HG03025 (cell line): Measurements from ENCODE around the gene PTPN20.

ENCODE experiments used
- ATAC-seq: cut with Tn5 transposase; IDR thresholded peaks from one replicate; pipeline ENCODE4 v1.9.1; 2021; ENCODE audit warnings: mild to moderate bottlenecking, moderate library complexity; ENCODE audit not compliant: unreplicated experiment, low FRiP score

Gene PTPN20

DNA sequence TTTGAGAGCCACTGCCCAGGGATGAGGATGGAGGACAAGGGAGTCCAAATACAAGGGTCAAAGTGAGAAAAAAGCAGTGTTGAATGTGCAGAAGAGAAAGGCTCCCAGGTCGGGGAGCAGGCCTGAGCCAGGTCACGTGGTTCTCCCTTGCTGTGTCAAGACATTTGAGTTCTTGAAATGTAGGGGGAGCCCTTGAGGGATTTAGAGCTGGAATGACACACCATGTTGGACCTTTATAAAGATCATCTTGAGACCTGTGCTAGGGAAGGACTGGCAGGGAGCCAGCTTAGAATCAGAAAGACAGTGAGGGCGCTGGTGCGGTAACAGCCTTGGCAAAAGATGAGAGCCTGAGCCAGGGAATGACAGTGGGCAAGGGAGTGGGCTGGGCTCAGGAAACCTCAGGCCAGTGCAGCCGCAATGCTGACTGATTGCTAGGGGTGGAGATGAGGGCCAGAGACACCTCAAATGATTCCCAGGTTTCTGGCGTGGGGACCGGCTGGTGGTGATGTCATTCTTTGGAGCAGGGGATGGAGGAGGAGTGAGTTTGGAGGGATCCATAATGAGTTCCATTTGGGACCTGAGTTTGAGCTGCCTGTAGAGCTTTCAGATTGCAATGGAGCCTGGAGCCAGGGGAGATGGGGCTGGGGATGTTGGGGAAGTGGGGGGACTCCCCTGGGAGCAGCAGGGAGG, 120.1 kb downstream of the PTPN20 start:
- ATAC-seq = no peak

GRCh38 chr10:47031901-47032465, 120.8 kb downstream of the PTPN20 start:
- no peak for ATAC-seq

DNA sequence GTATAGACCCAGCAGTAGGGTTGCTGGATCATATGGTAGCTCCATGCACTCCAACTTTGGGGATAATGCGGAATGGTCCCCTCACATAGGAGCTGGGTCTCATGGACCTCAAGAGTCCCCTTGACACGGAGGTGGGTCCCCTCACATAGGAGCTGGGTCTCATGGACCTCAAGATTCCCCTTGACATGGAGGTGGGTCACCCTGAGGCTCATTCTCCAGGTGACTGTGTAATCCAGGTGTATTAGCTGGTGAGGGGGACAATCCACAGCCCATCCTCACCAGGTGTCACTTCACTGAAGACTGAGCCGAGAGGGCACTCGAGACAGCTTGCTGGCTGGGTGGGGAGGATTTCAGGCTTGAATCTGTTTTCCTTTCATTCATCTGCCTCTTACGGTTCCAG, 121.9 kb downstream of the PTPN20 start:
- ATAC-seq = no peak

DNA sequence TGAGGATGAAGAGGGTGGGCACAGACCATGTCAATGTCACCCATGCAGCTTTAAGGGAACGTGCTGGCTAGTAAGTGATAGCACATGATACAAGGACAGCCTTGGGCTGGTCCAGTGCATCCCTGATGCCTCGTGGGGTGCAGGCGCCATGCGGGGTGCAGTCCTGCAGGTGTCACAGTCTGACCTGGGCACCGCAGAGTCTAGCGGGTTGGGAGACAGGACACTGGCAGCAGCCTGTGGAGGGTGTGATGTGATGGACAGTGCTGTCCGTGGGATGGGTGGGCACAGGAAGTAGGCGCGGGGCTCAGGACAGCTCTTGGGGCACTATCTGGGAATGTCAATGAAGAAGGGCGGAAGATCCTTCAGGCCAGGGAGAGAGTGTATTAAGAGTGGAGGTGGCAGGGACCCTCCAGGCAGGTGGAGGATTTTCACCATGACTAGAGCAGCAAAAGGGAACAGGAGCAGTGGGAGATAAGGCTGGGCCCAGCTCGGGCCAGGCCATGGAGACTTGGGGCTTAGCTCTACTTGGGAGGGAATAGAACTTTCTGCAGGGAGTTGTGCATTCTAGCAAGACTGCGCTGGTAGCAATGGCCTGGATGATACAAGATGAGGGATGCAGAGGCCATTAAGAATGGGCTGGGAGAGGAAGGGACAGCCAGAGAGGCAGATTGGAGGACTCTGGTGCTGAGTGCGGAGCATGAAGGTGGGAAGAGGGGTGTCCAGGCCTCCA, 122.5 kb downstream of the PTPN20 start:
- ATAC-seq = no peak

- ATAC-seq = no peak
Observed at GRCh38 chr10:47034441-47035051, 123.3 kb downstream of the PTPN20 start.

- ATAC-seq = no peak
Observed at GRCh38 chr10:47035171-47035818, 124.1 kb downstream of the PTPN20 start.

- ATAC-seq = no peak
Observed at GRCh38 chr10:47035819-47036337, 124.7 kb downstream of the PTPN20 start.

DNA sequence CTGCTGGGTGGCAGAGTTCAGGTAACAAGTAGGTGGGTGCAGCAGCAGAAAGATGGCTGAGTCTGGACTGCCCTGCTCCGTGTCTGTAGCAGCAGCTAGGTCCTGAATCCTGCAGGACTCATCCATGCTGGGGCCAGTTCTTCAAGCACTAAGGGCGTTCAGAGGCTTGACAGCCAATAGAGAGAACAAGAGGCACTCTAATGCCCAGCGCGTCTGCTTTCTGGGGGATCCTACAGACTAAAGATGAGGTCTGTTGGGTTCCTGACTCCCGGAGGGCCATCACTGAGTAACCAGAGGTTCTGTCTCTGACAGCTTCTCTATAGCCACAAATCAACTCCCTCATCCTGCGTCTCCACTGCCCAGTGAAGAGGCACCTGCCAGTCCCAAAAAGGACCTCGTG, 125.5 kb downstream of the PTPN20 start:
- no peak for ATAC-seq

GRCh38 chr10:47037654-47038425, 126.6 kb downstream of the PTPN20 start:
- no peak for ATAC-seq

- no peak for ATAC-seq
Observed at GRCh38 chr10:47038881-47039561, 127.8 kb downstream of the PTPN20 start.

DNA sequence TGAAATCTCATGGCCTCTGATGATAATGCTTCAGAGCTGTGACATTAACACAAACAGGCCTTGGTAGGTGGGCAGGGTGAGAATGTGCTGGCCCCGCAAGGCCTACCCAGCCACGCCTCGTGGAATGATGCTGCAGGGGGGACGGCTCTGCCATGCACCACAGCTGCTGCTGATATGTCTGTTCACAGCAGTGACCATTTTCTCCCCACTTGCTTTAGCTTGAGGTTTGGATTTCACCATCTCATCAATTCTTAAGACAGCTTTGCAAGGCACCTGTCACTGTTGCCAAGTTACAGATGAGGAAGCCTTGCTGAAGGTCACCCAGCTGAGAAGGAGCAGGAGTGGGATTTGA, 128.3 kb downstream of the PTPN20 start:
- ATAC-seq = no peak

- no peak for ATAC-seq
Observed at GRCh38 chr10:47040041-47040491, 128.8 kb downstream of the PTPN20 start.

DNA sequence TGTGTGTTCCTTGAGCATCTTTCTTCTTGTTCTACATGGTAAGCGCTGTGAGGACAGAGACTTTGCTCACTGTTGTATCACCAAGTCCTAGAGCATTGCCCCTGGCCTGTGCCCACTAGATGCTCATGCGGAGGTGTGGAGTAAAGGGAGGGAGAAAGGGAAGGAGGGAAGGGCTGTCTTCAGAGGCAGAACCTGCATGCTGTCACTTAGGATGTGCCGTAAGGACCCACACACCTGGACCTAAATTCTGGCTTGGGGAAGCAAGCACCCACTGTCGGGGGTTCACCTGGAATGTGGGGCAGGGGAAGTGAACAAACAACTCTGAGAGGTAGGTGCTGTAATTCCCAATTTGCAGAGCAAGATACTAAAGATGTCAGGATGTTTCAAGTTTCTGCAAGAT, 129.5 kb downstream of the PTPN20 start:
- no peak for ATAC-seq

GRCh38 chr10:47041396-47042198, 130.4 kb downstream of the PTPN20 start:
- no peak for ATAC-seq

GRCh38 chr10:47042199-47042473, 130.9 kb downstream of the PTPN20 start:
- no peak for ATAC-seq

- no peak for ATAC-seq
Observed at GRCh38 chr10:47042780-47043750, 131.8 kb downstream of the PTPN20 start.

DNA sequence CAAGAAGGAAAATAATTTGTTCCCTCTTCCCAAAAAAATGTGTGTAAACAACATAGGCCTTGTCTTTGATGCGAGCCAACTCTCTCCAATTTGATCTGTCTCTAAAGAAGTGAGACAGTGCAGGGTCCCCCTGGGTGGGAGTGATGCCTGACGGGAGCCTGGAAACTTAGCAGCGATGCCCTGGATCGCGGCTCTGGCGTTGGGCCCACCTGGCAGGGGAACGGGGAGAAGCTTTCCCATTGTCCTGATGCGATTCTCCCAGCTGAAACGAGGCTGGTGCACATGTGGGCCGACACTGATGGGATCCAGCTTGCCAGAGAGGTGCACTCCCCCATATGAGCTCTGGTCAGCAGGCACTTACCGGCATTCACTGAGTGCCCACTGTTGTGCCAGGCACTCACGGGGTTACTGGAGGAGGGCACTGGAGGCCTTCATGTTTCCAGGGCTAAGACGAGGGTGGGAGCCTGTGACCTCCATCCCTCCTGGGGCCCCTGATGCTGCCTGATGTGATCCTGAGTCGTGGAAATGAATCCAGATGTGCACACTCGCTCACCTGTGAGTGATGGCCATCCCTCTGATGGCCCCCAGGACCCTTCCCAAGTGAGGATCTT, 132.8 kb downstream of the PTPN20 start:
- no peak for ATAC-seq
